ENCODE data around the gene HHLA2.

HHLA2 gene

DNA sequence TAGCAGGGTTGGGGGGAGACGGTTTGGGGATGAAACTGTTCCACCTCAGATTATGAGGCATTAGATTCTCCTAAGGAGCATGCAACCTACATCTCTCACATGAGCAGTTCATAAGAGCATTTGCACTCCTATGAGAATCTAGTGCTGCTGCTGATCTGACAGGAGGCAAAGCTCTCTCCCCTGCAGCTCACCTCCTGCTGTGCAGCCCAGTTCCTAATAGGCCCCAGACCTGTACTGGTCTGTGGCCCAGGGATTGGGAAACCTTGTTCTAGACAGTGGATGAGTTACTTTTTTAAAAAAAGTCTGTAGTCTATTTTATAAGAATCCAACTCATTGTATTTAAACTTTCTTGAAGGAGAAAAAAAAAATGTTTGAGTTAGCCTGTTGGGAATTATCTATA, 100.0 kb downstream of the HHLA2 start:
- no peak for DNase-seq (ENCODE audit: low read depth in 2 of 2)
- TF ChIP-seq, protein P1, sequence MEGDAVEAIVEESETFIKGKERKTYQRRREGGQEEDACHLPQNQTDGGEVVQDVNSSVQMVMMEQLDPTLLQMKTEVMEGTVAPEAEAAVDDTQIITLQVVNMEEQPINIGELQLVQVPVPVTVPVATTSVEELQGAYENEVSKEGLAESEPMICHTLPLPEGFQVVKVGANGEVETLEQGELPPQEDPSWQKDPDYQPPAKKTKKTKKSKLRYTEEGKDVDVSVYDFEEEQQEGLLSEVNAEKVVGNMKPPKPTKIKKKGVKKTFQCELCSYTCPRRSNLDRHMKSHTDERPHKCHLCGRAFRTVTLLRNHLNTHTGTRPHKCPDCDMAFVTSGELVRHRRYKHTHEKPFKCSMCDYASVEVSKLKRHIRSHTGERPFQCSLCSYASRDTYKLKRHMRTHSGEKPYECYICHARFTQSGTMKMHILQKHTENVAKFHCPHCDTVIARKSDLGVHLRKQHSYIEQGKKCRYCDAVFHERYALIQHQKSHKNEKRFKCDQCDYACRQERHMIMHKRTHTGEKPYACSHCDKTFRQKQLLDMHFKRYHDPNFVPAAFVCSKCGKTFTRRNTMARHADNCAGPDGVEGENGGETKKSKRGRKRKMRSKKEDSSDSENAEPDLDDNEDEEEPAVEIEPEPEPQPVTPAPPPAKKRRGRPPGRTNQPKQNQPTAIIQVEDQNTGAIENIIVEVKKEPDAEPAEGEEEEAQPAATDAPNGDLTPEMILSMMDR (IDR thresholded peaks at IDR 0.05; ENCODE audit: low read depth, low read length) = no peak
- H3K4me3 ChIP-seq (replicated peaks in 1 of 2; ENCODE audit: low read depth in 2 of 2, low read length in 2 of 2) = no peak overlapping the region

- DNase-seq (ENCODE audit: low read depth in 2 of 2) = no peak
- TF ChIP-seq, protein P1 (IDR thresholded peaks at IDR 0.05; ENCODE audit: low read depth, low read length) = no peak
- no peak overlapping the region for H3K4me3 ChIP-seq (replicated peaks in 1 of 2; ENCODE audit: low read depth in 2 of 2, low read length in 2 of 2)
Observed at GRCh38 chr3:108398510-108398909, 102.2 kb downstream of the HHLA2 start.

DNA sequence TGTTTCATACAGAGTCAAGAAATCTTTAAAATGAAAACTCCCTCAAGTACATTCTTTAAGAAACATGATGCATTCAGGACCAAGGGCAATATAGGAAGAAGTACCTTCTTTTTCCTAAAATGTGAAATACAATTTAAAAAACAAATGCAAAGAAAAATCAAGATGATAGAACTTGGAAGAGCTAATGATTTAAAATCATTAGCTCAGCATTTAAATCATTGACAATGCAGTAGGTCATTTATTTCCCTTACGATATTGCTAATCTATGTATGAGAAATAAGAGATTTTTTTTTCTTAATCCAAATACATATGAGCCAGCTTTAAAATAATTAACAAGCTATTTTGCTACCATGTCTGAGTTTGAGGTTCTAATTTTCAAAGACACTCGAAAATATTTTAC, 105.5 kb downstream of the HHLA2 start:
- H3K4me3 ChIP-seq (replicated peaks in 1 of 2; ENCODE audit: low read depth in 2 of 2, low read length in 2 of 2) = no peak overlapping the region
- no peak for DNase-seq (ENCODE audit: low read depth in 2 of 2)
- TF ChIP-seq, protein P1 (IDR thresholded peaks at IDR 0.05; ENCODE audit: low read depth, low read length) = no peak

- TF ChIP-seq, protein P1 (IDR thresholded peaks at IDR 0.05; ENCODE audit: low read depth, low read length) = no peak
- DNase-seq (ENCODE audit: low read depth in 2 of 2) = no peak
- H3K4me3 ChIP-seq (replicated peaks in 1 of 2; ENCODE audit: low read depth in 2 of 2, low read length in 2 of 2) = no peak overlapping the region
Observed at GRCh38 chr3:108403198-108403597, 106.8 kb downstream of the HHLA2 start.

DNA sequence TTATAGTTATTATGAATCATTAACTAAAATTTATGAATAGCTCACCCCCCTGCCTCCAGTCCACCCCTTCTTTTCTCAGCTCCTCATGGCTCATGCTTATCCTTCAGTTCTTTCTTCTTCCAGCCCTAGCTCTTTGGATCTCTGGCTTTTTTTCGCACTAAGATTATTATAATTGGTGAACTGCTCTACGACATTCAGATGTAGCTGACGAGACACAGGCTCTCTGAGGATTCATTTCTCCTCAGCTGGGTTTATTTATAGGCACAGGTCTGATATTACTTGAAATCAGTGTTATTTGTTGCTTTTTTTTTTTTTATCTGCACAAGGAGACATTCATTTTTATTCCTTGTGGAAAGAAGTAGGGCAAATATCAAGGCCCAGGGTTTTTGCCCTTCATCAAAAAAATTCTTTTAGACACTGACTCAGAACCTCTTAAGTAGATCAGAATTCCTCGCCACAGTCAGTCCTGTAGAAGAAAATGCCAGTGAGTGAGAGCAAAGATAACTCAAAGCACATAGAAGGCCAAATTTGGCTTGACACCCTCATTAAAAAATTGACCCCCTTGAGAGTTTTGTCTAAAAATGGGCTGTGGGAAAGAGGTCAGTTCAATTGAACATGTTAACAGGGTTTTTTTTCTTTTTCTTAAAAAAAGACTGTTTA, 107.5 kb downstream of the HHLA2 start:
- H3K4me3 ChIP-seq (replicated peaks in 1 of 2; ENCODE audit: low read depth in 2 of 2, low read length in 2 of 2) = no peak overlapping the region
- TF ChIP-seq, protein P1 (IDR thresholded peaks at IDR 0.05; ENCODE audit: low read depth, low read length) = no peak
- peak in 1 of 2 donors; percentile 15 for DNase-seq (ENCODE audit: low read depth in 2 of 2)

- H3K4me3 ChIP-seq (replicated peaks in 1 of 2; ENCODE audit: low read depth in 2 of 2, low read length in 2 of 2) = no peak overlapping the region
- TF ChIP-seq, protein P1 (IDR thresholded peaks at IDR 0.05; ENCODE audit: low read depth, low read length) = no peak
- DNase-seq (ENCODE audit: low read depth in 2 of 2) = peak in 1 of 2 donors; percentile 39
Observed at GRCh38 chr3:108404368-108404767, 108.0 kb downstream of the HHLA2 start.
